Kidney epithelial cell (primary cell): Measurements from ENCODE around the gene ALDOC. TPM values are rescaled to one million over a fixed set of nuclear protein-coding genes. Genes with fewer than 3 reads are reported as not detected.
"Not testable (repeated sequence)": the region's sequence is repeated elsewhere in the genome, so short reads cannot be mapped to it uniquely, and the experiment has no call there.

Source experiments
- DNase-seq: peaks from one replicate; pipeline ENCODE4 v3.0.0-alpha.2; 2010; ENCODE audit warnings: low read depth
- H3K27me3 ChIP-seq: 2 replicates; pipeline ENCODE4 v1.6.0; 2011; ENCODE audit warnings: low read length; ENCODE audit not compliant: control insufficient read depth, insufficient read depth
- H3K36me3 ChIP-seq: 2 replicates; pipeline ENCODE4 v1.5.1; 2011; ENCODE audit warnings: low read length; ENCODE audit not compliant: control insufficient read depth, insufficient read depth
- H3K4me3 ChIP-seq: 2 replicates; pipeline ENCODE4 v1.5.1; 2011; ENCODE audit warnings: low read depth, mild to moderate bottlenecking, control low read depth, low read length
- CTCF ChIP-seq: IDR thresholded peaks from 2 replicates; pipeline ENCODE4 v1.5.1; 2011; ENCODE audit warnings: mild to moderate bottlenecking, moderate library complexity, low read length, control low read depth, inconsistent platforms; ENCODE audit not compliant: insufficient read depth, poor library complexity, severe bottlenecking
- total RNA-seq: library from RNA; depleted of rRNA; stranded (reverse); fragments of >200 nt; gene quantifications from 2 replicates; pipeline ENCODE4 v1.2.3, GENCODE V29; 2015

ALDOC gene
- total RNA-seq, 1 donor from 2014 or later = 20.8 TPM

- TF ChIP-seq CTCF = no peak
- Histone ChIP-seq H3K4me3 (no peak overlapping the region), H3K27me3 (no peaks in the 10 kb centered on the region), H3K36me3 (no peaks in the 10 kb centered on the region)
- no peak for DNase-seq
These were observed 1.8 kb upstream of the ALDOC start for GRCh38 chr17:28578246-28579195.

GRCh38 chr17:28577466-28577824 lies 750 bp upstream of the ALDOC start:
- TF ChIP-seq CTCF = no peak
- Histone ChIP-seq H3K27me3 (no peaks in the 10 kb centered on the region), H3K4me3 (no peak overlapping the region), H3K36me3 (no peaks in the 10 kb centered on the region)
- no peak for DNase-seq

GRCh38 chr17:28576016-28576415 lies 679 bp downstream of the ALDOC start:
- not testable (repeated sequence) for H3K27me3 ChIP-seq, H3K36me3 ChIP-seq, DNase-seq, H3K4me3 ChIP-seq

GRCh38 chr17:28575126-28575795 lies 1.4 kb downstream of the ALDOC start:
- no peaks in the 10 kb centered on the region for H3K27me3 ChIP-seq
- H3K36me3 ChIP-seq = no peaks in the 10 kb centered on the region
- H3K4me3 ChIP-seq = no peak overlapping the region
- no peak for DNase-seq
- no peak for TF ChIP-seq CTCF

GRCh38 chr17:28574526-28574925 lies 2.2 kb downstream of the ALDOC start:
- Histone ChIP-seq H3K27me3 (no peaks in the 10 kb centered on the region), H3K36me3 (no peaks in the 10 kb centered on the region), H3K4me3 (no peak overlapping the region)
- DNase-seq = no peak
- TF ChIP-seq CTCF = no peak

- Histone ChIP-seq H3K4me3 (no peak overlapping the region), H3K27me3 (no peaks in the 10 kb centered on the region), H3K36me3 (no peaks in the 10 kb centered on the region)
- DNase-seq = no peak
- no peak for TF ChIP-seq CTCF
These were observed 2.7 kb downstream of the ALDOC start for GRCh38 chr17:28573966-28574480.
